Omental fat pad (tissue), 4 donors: ENCODE measurements around the gene TDRD15. TPM values are rescaled to one million over a fixed set of nuclear protein-coding genes. Genes with fewer than 3 reads are reported as not detected.

Source experiments
- ATAC-seq: fragments of 150-250 bp; one replicate; pipeline ENCODE4 v1.9.1; 2016; ENCODE audit warnings: mild to moderate bottlenecking, moderate library complexity; ENCODE audit not compliant: low FRiP score
- DNase-seq: peaks from one replicate; pipeline ENCODE4 v3.0.0-alpha.2; 2019; ENCODE audit warnings: low spot score
- total RNA-seq, 4 donors: library from RNA; depleted of rRNA; stranded (reverse); fragments of >200 nt; gene quantifications; one replicate each; pipeline ENCODE4 v1.1.0, GENCODE V29; 2016
- TF ChIP-seq, protein P1 (sequence below), 3 donors: fragments of 450-650 bp; IDR thresholded peaks; one replicate each; pipeline ENCODE4 v1.5.1; 2016 to 2017; ENCODE audit warnings: antibody characterized with exemption in 3 of 3, mild to moderate bottlenecking in 3 of 3, moderate library complexity in 2 of 3

TDRD15 gene
- total RNA-seq, 4 donors from 2014 or later, result 0.84 TPM; not detected in 3

DNA sequence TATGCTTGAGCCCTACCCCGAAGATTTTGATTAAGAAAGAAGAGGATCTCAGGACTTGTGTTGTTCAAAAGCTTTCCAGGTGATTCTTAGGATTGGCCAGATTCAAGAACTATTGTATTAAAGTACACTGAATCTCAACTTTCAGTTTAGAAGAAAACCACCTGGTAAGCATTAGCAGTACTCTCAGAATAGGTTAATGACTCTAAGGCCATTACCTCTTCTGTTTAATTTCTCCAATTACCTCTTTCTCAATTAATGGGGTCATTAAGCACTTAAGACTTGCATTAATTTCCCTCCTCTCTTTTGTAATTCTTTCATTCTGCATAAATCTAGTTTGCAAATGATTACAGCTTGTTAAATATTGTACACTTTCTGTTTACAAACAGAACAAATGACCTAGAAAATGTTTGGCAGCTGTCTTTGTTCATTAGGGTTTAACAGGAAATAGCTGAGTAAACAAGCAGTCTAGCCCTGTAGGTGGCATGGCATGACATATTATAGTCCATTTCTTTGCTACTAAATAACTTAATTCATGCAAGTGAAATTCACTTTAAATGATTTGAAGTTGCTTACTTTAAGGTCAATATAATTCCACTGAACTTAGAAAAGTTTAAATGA, 20.4 kb upstream of the TDRD15 start:
- TF ChIP-seq, protein P1, sequence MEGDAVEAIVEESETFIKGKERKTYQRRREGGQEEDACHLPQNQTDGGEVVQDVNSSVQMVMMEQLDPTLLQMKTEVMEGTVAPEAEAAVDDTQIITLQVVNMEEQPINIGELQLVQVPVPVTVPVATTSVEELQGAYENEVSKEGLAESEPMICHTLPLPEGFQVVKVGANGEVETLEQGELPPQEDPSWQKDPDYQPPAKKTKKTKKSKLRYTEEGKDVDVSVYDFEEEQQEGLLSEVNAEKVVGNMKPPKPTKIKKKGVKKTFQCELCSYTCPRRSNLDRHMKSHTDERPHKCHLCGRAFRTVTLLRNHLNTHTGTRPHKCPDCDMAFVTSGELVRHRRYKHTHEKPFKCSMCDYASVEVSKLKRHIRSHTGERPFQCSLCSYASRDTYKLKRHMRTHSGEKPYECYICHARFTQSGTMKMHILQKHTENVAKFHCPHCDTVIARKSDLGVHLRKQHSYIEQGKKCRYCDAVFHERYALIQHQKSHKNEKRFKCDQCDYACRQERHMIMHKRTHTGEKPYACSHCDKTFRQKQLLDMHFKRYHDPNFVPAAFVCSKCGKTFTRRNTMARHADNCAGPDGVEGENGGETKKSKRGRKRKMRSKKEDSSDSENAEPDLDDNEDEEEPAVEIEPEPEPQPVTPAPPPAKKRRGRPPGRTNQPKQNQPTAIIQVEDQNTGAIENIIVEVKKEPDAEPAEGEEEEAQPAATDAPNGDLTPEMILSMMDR (IDR thresholded peaks at IDR 0.05), result no peak
- no peak for DNase-seq
- ATAC-seq, result no peak

GRCh38 chr2:21104030-21104660, 19.6 kb upstream of the TDRD15 start:
- TF ChIP-seq, protein P1 (IDR thresholded peaks at IDR 0.05), result no peak
- ATAC-seq (no peak), DNase-seq (no peak)

DNA sequence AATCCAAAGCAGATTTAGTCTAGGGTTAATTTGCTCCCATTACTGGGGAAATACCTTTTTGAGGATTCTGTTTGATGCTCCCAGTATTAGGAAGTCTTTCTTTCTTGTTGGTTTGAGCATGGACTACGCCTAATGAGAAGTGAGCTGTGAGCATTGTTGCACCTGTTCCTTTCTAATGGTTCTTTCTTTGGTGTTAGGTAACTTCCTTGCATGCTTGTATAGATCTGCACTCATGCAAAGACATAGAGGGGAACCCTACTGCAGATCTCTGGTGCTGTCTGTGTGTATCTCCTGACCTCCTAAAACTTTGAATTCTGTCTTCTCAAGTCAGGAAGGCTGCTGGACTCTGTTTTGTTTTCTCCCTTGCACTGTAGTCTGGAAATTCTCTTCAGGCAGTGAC, 12.8 kb upstream of the TDRD15 start:
- TF ChIP-seq, protein P1 (IDR thresholded peaks at IDR 0.05), result no peak
- no peak for ATAC-seq
- DNase-seq, result no peak

GRCh38 chr2:21117688-21118087, 6.1 kb upstream of the TDRD15 start:
- ATAC-seq, result no peak
- TF ChIP-seq, protein P1 (IDR thresholded peaks at IDR 0.05), result no peak
- DNase-seq, result no peak

- TF ChIP-seq, protein P1 (IDR thresholded peaks at IDR 0.05), result no peak
- ATAC-seq, result no peak
- DNase-seq, result no peak
Observed at GRCh38 chr2:21118302-21118920, 5.4 kb upstream of the TDRD15 start.

DNA sequence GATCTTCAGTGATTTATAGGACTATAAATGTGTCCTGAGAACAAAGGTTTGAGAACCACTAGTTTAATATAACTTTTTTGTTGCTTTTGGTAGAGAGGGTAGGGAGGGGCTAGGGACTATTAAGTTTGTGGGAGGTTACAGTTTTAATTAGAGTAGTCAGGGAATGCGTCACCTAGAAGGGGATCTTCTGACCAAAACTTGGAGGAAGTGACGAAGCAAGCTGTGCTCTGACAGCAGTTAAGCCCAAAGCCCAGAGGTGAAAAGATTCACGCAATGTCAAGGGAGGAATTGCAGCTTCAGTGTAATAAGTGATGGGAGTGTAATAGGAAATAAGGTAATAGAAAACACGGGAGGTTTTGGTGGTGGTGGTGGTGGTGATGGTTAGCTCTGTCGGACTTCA, 8.1 kb downstream of the TDRD15 start:
- TF ChIP-seq, protein P1 (IDR thresholded peaks at IDR 0.05), result no peak
- DNase-seq, result no peak
- ATAC-seq, result no peak

DNA sequence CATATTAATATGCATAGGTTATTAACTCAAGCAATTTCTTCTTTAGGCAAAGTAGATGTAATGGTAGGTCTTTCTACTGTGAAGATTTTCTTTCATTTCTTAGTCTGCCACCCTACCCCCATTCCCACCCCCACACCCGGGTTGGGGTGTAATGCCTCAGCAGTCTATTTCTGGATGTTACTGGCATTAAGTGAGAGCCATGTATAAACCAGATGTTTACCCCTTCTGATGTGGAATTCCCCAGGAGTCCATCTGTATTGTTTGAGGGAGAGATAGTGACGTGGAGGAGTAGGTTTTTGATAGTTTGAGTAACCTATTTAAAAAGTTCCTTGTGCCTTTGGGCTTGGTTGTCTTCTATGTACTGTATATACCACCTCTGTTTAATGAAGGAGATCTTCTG, 11.8 kb downstream of the TDRD15 start:
- DNase-seq, result no peak
- TF ChIP-seq, protein P1 (IDR thresholded peaks at IDR 0.05), result no peak
- no peak for ATAC-seq
